Measurements from ENCODE around the gene HDAC5.
"Not testable (repeated sequence)": the region's sequence is repeated elsewhere in the genome, so short reads cannot be mapped to it uniquely, and the experiment has no call there.

The HDAC5 gene

GRCh38 chr17:44063704-44064639, 59.5 kb downstream of the HDAC5 start:
- DNase-seq = no peak

- DNase-seq = no peak
Measured at GRCh38 chr17:44062871-44063270, 60.6 kb downstream of the HDAC5 start.

GRCh38 chr17:44061446-44061845, 62.0 kb downstream of the HDAC5 start:
- no peak for DNase-seq

GRCh38 chr17:44059101-44059892, 64.1 kb downstream of the HDAC5 start:
- no peak for DNase-seq

GRCh38 chr17:44053125-44053872, 70.1 kb downstream of the HDAC5 start:
- DNase-seq = peak; percentile 58

- DNase-seq = no peak
Measured at GRCh38 chr17:44049294-44050060, 74.0 kb downstream of the HDAC5 start.

GRCh38 chr17:44046893-44047292, 76.5 kb downstream of the HDAC5 start:
- not testable (repeated sequence) for DNase-seq

GRCh38 chr17:44045486-44045885, 78.0 kb downstream of the HDAC5 start:
- no peak for DNase-seq

GRCh38 chr17:44044071-44044470, 79.4 kb downstream of the HDAC5 start:
- DNase-seq = no peak

GRCh38 chr17:44043272-44043696, 80.2 kb downstream of the HDAC5 start:
- no peak for DNase-seq

GRCh38 chr17:44039829-44040635, 83.4 kb downstream of the HDAC5 start:
- DNase-seq = no peak

GRCh38 chr17:44038604-44039011, 84.8 kb downstream of the HDAC5 start:
- no peak for DNase-seq

- no peak for DNase-seq
Measured at GRCh38 chr17:44037471-44037870, 86.0 kb downstream of the HDAC5 start.

GRCh38 chr17:44034688-44035087, 88.8 kb downstream of the HDAC5 start:
- DNase-seq = not testable (repeated sequence)

- DNase-seq = no peak
Measured at GRCh38 chr17:44033861-44034408, 89.5 kb downstream of the HDAC5 start.

- no peak for DNase-seq
Measured at GRCh38 chr17:44030482-44030881, 93.0 kb downstream of the HDAC5 start.

- DNase-seq = no peak
Measured at GRCh38 chr17:44029736-44030135, 93.7 kb downstream of the HDAC5 start.

Data from NCI-H2029 (cell line).